Retinal pigment epithelial cell (primary cell): ENCODE measurements around the gene CSF1.
"Not testable (repeated sequence)": the region's sequence is repeated elsewhere in the genome, so short reads cannot be mapped to it uniquely, and the experiment has no call there.

ENCODE experiments used
- DNase-seq: peaks from one replicate; pipeline ENCODE4 v3.0.0-alpha.2; 2010; ENCODE audit warnings: low read depth
- H3K4me3 ChIP-seq: 2 replicates; pipeline ENCODE4 v1.5.1; 2011; ENCODE audit warnings: mild to moderate bottlenecking, low read length, control low read depth, moderate library complexity
- TF ChIP-seq, protein P1 (sequence below): conservative IDR thresholded peaks from 2 replicates; pipeline ENCODE4 v1.5.1; 2011; ENCODE audit warnings: low read depth, low read length, control low read depth, inconsistent platforms

The CSF1 gene, protein sequence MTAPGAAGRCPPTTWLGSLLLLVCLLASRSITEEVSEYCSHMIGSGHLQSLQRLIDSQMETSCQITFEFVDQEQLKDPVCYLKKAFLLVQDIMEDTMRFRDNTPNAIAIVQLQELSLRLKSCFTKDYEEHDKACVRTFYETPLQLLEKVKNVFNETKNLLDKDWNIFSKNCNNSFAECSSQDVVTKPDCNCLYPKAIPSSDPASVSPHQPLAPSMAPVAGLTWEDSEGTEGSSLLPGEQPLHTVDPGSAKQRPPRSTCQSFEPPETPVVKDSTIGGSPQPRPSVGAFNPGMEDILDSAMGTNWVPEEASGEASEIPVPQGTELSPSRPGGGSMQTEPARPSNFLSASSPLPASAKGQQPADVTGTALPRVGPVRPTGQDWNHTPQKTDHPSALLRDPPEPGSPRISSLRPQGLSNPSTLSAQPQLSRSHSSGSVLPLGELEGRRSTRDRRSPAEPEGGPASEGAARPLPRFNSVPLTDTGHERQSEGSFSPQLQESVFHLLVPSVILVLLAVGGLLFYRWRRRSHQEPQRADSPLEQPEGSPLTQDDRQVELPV

DNA sequence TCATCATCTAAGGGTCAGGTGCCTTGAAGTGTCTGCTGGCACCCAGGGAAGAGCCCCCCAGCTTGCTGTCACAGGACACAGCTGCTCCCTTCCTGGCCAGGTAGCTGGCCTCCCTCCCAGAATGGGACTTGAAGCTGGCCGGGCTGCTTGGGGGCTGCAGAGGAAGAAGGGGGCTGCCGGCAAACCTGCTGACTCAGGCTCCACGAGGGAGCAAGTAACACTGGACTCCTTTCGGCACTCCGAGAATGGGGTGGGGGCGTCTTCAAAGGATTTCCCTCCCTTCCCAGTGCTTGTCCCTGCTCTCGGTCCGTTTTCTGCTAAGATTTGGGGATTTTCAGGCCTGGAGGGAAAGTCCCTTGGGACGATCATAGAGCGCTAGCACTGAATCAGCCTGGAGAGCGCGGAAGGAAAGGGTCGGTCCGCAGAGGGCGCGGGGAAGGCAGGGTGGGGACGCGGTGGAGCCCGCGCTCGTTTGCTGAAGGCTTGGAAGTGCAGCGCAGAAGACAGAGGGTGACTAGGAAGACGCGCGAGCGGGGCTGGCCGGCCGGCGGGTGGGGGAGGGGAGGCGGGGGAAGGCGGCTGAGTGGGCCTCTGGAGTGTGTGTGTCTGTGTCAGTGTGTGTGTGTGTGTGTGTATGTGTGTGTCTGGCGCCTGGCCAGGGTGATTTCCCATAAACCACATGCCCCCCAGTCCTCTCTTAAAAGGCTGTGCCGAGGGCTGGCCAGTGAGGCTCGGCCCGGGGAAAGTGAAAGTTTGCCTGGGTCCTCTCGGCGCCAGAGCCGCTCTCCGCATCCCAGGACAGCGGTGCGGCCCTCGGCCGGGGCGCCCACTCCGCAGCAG is at the start of gene CSF1:
CSF1 (plus strand) TSS at position 727 of the 840 bp plus-strand sequence. CDS start 175 bp downstream, outside the sequence.
- TF ChIP-seq, protein P1, sequence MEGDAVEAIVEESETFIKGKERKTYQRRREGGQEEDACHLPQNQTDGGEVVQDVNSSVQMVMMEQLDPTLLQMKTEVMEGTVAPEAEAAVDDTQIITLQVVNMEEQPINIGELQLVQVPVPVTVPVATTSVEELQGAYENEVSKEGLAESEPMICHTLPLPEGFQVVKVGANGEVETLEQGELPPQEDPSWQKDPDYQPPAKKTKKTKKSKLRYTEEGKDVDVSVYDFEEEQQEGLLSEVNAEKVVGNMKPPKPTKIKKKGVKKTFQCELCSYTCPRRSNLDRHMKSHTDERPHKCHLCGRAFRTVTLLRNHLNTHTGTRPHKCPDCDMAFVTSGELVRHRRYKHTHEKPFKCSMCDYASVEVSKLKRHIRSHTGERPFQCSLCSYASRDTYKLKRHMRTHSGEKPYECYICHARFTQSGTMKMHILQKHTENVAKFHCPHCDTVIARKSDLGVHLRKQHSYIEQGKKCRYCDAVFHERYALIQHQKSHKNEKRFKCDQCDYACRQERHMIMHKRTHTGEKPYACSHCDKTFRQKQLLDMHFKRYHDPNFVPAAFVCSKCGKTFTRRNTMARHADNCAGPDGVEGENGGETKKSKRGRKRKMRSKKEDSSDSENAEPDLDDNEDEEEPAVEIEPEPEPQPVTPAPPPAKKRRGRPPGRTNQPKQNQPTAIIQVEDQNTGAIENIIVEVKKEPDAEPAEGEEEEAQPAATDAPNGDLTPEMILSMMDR = no peak
- peak within 1 kb of the TSS; percentile 80 for H3K4me3 ChIP-seq
- DNase-seq = no peak

DNA sequence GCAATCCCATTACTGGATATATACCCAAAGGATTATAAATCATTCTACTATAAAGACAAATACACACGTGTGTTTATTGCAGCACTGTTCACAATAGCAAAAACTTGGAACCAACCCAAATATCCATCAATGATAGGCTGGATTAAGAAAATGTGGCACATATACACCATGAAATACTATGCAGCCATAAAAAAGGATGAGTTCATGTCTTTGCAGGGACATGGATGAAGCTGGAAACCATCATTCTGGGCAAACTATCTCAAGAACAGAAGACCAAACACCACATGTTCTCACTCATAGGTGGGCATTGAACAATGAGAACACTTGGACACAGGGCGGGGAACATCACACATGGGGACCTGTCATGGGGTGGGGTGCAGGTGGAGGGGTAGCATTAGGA is 49.0 kb upstream of the CSF1 start:
- not testable (repeated sequence) for DNase-seq, H3K4me3 ChIP-seq

DNA sequence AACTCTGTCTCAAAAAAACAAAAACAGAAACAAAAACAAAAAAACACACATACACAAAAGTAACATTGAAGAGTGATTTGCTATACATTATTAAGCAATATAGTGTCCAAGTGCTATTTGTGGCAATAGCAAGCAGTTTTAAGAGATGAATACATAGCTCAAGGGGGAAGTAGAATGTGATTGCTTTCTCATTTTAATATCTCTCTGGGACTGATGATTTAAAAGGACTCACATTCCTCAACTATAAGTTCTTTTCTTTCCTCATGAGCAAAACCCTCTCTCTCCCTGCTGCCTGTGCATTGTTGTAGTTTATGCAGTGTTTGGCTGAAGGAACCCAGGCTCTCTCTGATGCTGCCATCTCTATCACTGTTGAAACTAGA is 47.0 kb upstream of the CSF1 start:
- DNase-seq = no peak
- H3K4me3 ChIP-seq = no peak overlapping the region
- TF ChIP-seq, protein P1 = no peak

DNA sequence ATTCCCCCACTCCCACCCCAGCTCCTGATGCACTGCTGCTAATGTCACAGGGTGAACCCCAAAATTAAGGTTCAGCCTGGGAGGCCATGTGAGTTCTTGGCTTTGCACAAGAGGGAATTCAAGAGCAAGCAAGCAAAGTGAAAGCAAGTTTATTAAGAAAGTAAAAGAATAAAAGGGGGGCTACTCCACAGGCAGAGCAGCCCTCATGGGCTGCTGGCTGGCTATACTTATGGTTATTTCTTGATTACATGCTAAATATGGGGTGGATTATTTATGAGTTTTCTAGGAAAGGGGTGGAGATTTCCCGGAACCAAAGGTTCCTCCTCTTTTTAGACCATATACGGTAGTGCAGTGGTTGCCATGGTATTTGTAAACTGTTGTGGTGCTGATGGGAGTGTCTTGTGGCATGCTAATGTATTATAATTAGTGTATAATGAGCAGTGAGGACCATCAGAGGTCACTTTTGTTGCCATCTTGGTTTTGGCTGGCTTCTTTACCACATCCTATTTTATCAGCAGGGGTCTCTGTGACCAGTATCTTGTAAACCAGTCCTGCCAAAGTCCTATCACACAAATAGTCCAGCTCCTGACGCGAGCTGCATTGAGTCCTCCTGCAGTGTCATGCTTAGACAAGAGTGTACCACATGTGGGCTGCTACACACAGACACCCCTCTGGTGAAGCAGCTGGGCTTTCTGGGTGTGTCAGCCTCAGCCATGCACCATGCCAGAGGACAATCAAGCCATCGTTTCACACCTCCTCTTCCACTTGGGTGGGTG is 46.4 kb upstream of the CSF1 start:
- DNase-seq = no peak
- no peak overlapping the region for H3K4me3 ChIP-seq
- TF ChIP-seq, protein P1 = no peak

DNA sequence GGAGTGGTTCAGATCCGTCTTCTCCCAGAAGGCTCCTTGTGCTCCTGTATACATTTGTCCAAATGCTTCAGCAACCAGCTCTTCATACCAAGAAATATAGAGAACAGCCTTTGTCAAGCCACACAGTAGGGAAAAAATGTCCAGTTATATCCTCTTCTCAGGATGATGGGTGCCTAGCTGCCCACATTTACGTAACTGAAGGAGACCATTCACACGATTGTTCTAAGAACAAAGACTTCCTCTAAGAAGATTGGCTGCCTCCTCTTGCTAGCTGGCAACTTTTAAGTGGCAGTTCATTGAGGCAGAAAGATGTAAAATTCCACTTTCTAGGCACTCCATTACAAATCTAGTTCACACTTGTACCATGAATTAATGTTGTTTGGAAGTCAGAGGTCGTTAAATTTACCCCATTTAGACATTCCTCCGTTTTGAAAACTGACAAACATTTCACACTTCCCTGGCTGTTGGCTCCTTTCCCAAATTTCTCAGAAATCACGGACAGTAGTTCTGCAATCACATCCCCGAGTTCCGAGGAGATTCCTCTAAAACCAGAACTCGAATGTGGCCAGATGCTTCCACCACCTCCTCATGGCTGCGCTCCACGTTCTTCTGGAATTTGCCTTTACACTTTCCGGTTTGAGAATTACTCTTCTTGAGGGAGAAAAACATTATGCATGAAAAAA is 45.6 kb upstream of the CSF1 start:
- DNase-seq = no peak
- TF ChIP-seq, protein P1 = no peak
- no peak overlapping the region for H3K4me3 ChIP-seq

DNA sequence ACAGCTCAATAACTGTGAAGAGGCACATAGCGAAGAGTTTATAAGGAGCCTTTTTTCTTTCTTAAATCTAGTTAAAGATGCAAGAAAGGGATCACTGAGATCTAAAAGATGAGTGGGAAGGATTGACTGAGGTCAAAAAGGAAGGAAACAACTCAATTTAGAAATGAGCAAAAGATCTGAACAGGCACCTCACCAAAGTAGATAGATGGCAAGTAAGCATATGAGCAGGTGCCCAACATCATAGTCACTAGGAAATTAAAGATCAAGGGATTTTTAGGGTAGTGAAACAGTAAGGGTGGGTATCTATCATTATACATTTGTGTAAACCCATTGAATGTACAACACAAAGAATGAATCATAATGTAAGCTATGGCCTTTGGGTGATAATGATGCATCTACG is 44.6 kb upstream of the CSF1 start:
- no peak overlapping the region for H3K4me3 ChIP-seq
- DNase-seq = no peak
- TF ChIP-seq, protein P1 = no peak
